ENCODE data around the gene SIRPB2.

The SIRPB2 gene

GRCh38 chr20:1457992-1458391, 33.2 kb downstream of the SIRPB2 start:
- no peaks in the 10 kb centered on the region for H3K9me3 ChIP-seq
- H3K4me1 ChIP-seq = peaks cover 0 to 4% (median under 1%) of the 10 kb centered on the region in 4 donors
- DNase-seq = no peak
- no peak overlapping the region for H3K4me3 ChIP-seq
- intact Hi-C loops (cut with DNase I; ENCODE audit: low total_unique reads) = no loop called here
- no peaks in the 10 kb centered on the region for H3K27me3 ChIP-seq
- no peak overlapping the region for H3K27ac ChIP-seq
- no peak for TF ChIP-seq CTCF (IDR thresholded peaks at IDR 0.05)
- peaks cover 45 to 86% (median 81%) of the 10 kb centered on the region in 3 donors for H3K36me3 ChIP-seq

GRCh38 chr20:1456300-1456699, 34.9 kb downstream of the SIRPB2 start:
- no peaks in the 10 kb centered on the region for H3K27me3 ChIP-seq
- no peak for TF ChIP-seq CTCF (IDR thresholded peaks at IDR 0.05)
- no peak overlapping the region for H3K4me3 ChIP-seq
- peaks cover 61 to 95% (median 94%) of the 10 kb centered on the region in 3 donors for H3K36me3 ChIP-seq
- no peaks in the 10 kb centered on the region for H3K4me1 ChIP-seq
- peaks cover 0 to 6% (median 2%) of the 10 kb centered on the region in 3 donors for H3K9me3 ChIP-seq
- intact Hi-C loops (cut with DNase I; ENCODE audit: low total_unique reads) = no loop called here
- DNase-seq = no peak
- H3K27ac ChIP-seq = no peak overlapping the region

GRCh38 chr20:1450926-1451491, 40.2 kb downstream of the SIRPB2 start:
- H3K4me3 ChIP-seq = no peak overlapping the region
- intact Hi-C loops (cut with DNase I; ENCODE audit: low total_unique reads) = no loop called here
- no peak for TF ChIP-seq CTCF (IDR thresholded peaks at IDR 0.05)
- H3K27ac ChIP-seq = no peak overlapping the region
- peaks cover 80 to 100% (median 98%) of the 10 kb centered on the region in 3 donors for H3K36me3 ChIP-seq
- H3K4me1 ChIP-seq = no peaks in the 10 kb centered on the region
- H3K9me3 ChIP-seq = peaks cover 0 to 7% (median 6%) of the 10 kb centered on the region in 3 donors
- no peaks in the 10 kb centered on the region for H3K27me3 ChIP-seq
- no peak for DNase-seq

GRCh38 chr20:1449370-1449769, 41.9 kb downstream of the SIRPB2 start:
- no peaks in the 10 kb centered on the region for H3K4me1 ChIP-seq
- intact Hi-C loops (cut with DNase I; ENCODE audit: low total_unique reads) = no loop called here
- no peak for DNase-seq
- H3K4me3 ChIP-seq = no peak overlapping the region
- H3K27me3 ChIP-seq = no peaks in the 10 kb centered on the region
- peaks cover 0 to 7% (median 6%) of the 10 kb centered on the region in 3 donors for H3K9me3 ChIP-seq
- no peak overlapping the region for H3K27ac ChIP-seq
- TF ChIP-seq CTCF (IDR thresholded peaks at IDR 0.05) = no peak
- H3K36me3 ChIP-seq = peaks cover 92 to 100% (median 98%) of the 10 kb centered on the region in 3 donors

- peaks cover 92 to 100% (median 98%) of the 10 kb centered on the region in 3 donors for H3K36me3 ChIP-seq
- no peak for DNase-seq
- no peaks in the 10 kb centered on the region for H3K4me1 ChIP-seq
- H3K27me3 ChIP-seq = no peaks in the 10 kb centered on the region
- no peak for TF ChIP-seq CTCF (IDR thresholded peaks at IDR 0.05)
- no peak overlapping the region for H3K4me3 ChIP-seq
- H3K27ac ChIP-seq = no peak overlapping the region
- intact Hi-C loops (cut with DNase I; ENCODE audit: low total_unique reads) = no loop called here
- peaks cover 0 to 7% (median 6%) of the 10 kb centered on the region in 3 donors for H3K9me3 ChIP-seq
Measured at GRCh38 chr20:1448081-1448620, 43.1 kb downstream of the SIRPB2 start.
